Fibroblast of gingiva (primary cell): Measurements from ENCODE around the gene PITPNB.

ENCODE experiments used
- DNase-seq: peaks from one replicate; pipeline ENCODE4 v3.0.0-alpha.2; 2011; ENCODE audit warnings: low read depth

Gene PITPNB

GRCh38 chr22:27919942-27920755 lies 1.1 kb upstream of the PITPNB start:
- peak; percentile 83 for DNase-seq

GRCh38 chr22:27918341-27919221 lies 475 bp downstream of the PITPNB start:
- DNase-seq, result peak; percentile 20

DNA sequence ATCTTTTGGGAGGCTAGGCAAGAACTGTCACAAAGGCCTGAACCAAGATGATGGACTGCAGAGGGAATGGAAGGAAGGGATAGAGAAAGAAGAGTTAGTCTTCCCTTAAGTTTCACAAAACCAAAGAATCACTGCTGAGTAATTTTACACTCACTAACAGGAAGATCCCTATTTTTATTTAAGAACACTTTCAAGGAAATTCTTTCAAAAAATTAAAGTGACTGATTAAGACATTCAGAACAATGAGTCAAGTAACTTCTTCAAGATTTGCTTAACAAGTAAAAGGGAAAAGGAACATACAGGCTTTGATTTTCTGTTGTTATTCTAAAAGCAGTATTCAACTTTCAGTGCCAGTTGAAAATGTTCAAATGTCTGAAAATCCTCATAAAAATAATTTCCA lies 3.1 kb downstream of the PITPNB start:
- no peak for DNase-seq

- DNase-seq, result no peak
These were observed 5.8 kb downstream of the PITPNB start for GRCh38 chr22:27913162-27913741.

DNA sequence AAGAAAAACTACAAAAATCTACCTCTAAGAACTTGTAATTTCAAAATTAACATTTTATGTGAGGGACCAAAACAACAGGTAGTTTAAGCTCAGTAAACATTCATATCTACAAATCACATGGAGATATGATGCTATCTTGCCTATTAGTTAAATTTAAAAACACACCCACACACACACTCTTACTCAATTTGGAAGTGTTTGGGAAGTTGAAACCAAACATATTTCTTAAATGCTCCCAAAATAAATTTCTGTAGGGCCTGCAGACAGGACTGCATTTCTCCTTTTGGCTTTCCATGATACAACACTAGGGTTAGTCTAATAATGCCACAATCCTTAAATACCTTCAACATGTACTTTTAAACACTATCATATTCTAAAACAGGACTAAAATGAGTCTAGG lies 7.0 kb downstream of the PITPNB start:
- DNase-seq, result no peak

DNA sequence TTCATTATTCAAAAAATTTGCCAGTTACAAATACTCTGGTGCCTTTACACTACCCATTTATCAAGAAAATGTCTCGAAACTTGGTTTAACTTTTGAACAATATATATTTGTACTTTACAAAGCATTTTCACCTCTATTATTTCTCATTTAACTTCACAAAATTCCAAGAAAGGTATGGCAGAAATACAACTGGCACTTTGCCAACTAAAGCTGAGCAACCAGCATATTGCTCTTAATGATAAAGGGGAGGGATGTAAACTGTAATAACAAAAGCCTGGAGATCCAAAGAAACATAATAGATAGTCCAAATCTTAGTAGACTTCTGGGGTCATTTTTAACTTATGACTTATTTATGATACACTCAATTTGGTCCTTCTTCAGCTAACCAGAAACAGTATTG lies 7.7 kb downstream of the PITPNB start:
- no peak for DNase-seq

GRCh38 chr22:27906241-27906640 lies 12.8 kb downstream of the PITPNB start:
- DNase-seq, result no peak

DNA sequence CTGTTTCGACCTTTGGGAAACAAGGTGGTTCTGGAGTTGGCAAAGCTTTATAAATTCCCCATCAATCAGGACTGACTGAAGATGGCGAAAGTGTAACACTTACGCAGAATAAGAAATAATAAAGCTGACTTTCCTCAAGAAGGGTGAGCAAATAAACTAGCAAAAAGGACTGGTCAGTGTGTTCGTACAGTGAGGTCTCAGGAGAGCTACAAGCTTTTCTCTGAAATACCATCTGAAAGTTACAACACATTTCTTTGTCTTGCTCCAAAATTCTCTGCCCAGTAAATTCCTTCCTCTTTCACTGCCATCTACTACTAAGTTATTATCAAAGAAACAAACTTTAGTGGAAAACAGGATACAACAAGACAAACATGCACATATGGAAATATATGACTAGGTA lies 13.4 kb downstream of the PITPNB start:
- DNase-seq, result peak; percentile 69

- DNase-seq, result no peak
These were observed 15.1 kb downstream of the PITPNB start for GRCh38 chr22:27903805-27904473.

DNA sequence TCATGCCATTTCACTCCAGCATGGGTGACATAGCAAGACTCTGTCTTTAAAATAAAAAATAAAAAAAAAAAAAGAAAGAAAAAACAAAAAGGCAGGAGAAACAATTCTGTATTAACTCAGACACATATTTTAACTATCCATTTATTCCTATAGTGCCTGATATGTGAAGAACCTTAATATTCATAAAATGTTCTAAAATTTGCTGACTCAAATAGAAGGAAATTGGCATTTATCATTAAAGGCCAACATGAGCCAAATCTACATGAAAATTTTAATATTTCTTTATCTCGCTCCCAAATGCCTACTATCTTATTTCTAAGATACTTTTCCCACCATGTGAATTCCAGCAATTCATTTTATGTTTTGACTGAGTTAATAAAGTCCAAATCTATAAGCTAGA lies 18.9 kb downstream of the PITPNB start:
- no peak for DNase-seq

DNA sequence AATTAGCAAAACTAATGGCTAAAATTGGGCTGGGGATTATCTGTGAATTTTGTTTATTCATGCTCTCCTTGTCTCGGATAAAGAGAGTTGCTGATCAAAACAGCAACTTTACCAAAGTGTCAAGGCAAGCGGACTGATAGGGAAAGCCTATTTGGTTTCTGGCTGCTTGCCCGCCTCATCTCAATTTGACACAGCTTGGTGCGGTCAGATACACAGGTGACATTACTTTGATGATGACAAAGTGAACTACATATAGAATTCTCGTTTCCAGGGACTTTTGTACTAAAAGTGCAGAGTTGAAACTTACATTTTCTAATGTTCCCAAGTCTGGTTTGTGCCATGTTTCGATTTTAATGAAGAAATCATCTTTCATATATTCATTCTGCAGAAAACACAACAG lies 22.8 kb downstream of the PITPNB start:
- DNase-seq, result no peak

GRCh38 chr22:27895600-27895999 lies 23.5 kb downstream of the PITPNB start:
- DNase-seq, result no peak

DNA sequence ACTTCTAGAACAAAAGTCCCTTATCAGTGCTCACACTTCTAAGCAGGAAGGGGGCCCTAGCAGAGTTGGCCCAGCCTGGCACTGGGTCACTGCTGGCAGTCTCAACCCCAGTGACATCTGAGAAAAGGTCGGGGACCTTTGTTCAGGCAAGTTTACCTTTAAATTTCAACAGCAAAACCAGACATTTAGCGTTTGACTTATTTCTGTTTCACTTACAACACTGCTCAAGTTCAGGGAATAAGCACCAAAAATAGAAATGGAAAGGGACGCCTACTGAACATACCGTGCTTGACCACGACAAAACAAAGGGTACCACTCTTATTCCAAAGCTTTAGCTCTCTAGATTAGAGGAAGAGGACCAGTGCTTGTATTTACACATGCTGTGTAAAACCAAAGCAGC lies 26.2 kb downstream of the PITPNB start:
- no peak for DNase-seq

GRCh38 chr22:27892064-27892463 lies 27.0 kb downstream of the PITPNB start:
- no peak for DNase-seq

GRCh38 chr22:27888310-27888709 lies 30.7 kb downstream of the PITPNB start:
- DNase-seq, result no peak

- DNase-seq, result no peak
These were observed 32.3 kb downstream of the PITPNB start for GRCh38 chr22:27886843-27887151.

DNA sequence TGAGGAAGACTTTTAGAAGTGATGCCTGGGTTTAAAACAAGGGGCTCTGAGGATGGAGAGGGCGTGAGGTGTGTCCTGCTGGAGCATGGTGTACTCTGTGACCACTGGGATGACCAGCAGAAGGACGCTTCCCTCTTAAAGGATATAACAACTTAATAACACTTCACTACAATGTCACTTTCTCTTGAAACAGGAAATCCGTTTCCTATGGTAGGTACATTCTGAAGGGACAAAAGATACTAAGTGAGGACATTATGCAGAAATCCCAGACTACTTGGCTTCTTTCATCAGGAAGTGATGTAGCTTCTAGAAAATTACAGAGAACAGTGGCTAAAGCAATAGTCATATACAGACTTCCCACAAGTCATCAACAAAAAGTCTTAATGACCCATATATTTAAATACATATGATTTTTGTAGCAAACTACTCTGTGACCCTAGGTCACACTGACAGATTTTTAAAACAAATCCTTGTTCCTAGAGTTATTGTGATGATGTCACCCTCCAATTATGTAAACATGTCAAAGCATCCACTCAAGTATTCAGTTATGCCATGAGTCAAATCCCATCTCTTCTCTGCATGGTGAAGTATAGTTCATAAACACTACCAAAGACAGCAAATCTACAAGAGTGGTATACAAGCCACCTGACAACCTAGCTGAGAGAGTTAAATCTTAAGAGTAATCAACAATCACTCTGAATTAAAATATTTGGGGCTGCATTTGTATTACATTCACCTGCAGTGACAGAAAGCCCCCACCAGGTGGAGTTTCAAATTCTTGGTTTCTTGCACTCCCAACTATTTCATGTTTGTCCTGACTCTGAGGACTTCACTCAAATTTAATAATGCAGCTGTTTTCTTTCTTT lies 32.8 kb downstream of the PITPNB start:
- peak; percentile 69 for DNase-seq

DNA sequence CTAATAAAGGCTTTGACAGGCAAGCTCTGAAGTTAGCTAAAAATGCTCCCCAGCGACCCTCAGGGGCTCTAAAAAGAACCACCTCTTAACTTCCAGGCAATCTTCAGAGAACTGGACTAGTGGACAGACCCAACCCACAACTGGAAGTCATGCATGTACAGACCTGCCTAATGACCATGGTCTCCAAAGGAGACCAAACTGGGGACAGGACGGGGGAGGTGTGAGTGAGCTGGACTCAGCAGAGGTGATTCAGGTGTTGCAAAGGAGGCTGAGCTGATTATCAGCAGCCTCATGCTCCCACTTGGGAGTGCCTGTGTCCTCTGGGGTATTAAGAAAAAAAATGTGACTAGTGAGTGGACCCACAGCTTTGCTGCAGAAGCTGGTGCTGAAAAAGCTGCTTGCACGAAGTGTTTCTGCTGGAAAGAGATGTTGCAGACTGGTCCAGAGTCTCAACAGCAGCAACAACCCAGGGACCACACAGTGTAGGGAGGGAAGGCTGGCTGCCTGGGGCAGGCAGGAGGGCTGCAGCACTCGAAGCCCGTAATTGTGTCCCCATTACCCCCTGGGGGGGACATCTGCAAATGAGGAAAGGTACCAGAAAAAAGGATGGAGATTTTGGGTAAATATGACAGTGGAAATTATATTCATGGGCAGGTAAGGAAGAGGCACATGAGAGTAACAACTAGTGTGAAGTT lies 35.3 kb downstream of the PITPNB start:
- DNase-seq, result no peak

DNA sequence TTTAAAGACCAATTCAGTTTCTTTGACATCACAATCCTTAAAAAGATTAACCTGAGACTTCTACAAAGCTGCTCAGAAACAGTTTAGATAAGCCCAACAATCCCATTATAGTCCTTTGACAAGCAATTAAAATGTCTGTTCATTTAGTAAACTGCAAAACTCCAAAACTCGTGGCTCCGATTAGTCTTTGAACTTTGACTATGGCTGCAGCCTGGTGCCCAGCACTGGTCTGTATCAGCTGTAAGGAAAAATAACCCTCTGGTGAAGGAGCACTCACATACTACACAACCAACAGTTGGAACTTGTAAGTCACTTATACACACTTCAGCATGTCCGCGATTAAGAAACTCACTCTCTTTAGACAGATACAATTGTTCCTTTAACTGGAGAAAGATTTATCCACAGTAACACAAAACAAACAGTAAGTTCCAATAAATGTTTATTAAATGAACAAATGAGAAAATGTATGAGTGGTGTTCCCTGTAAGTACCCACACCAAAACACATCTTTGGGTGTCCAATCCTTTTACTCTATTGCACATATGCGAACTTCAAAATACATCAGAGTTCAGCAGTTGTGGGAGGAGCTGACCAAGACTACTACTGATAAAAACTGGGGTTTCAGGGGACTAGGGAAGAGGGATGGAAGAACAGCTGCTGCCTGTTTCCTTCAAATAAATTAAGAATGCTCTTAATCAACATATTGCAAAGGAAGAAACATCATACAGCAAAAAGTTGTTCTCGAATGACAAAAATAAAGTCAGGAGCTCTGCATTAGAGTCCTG lies 36.4 kb downstream of the PITPNB start:
- DNase-seq, result no peak

DNA sequence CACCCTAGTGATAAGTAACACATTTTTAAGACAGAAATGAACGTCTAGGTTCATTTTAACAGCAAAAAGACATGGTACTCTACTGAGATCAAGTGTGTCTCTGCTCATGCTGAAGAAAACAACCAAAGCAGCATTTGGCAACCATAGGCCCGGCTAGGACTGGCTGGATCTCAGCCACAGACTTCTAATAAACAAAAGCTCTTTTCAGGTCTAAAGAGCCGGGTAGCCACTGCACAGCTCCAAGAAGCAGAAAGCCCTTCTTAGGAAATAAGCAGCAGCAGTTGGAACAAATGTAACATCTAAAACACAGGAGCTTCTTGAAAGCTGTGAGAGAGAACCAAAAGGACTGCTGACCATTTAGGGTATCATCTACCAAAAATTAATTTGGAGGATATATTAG lies 37.6 kb downstream of the PITPNB start:
- DNase-seq, result peak; percentile 75
